Neural progenitor cell (in vitro differentiated cells): ENCODE results near the gene C6orf47. TPM values are rescaled to one million over a fixed set of nuclear protein-coding genes. Genes with fewer than 3 reads are reported as not detected.

Experiments used
- DNase-seq: peaks from one replicate; pipeline ENCODE4 v3.0.0-alpha.2; 2016; ENCODE audit warnings: low spot score
- H2AFZ ChIP-seq: fragments of 200-600 bp; sonication (generic); replicated peaks from 2 replicates; pipeline ENCODE4 v1.6.1; 2016; ENCODE audit warnings: antibody characterized with exemption
- H3F3A ChIP-seq: fragments of 200-600 bp; sonication (generic); 2 replicates; pipeline ENCODE4 v1.6.1; 2016; ENCODE audit warnings: antibody characterized with exemption, low read depth
- H3K27ac ChIP-seq: fragments of 200-600 bp; sonication (generic); 2 replicates; pipeline ENCODE4 v1.5.1; 2016; ENCODE audit warnings: mild to moderate bottlenecking
- H3K27me3 ChIP-seq: fragments of 200-600 bp; sonication (generic); 2 replicates; pipeline ENCODE4 v1.6.1; 2016; ENCODE audit warnings: mild to moderate bottlenecking, moderate library complexity
- H3K36me3 ChIP-seq: fragments of 200-600 bp; sonication (generic); 2 replicates; pipeline ENCODE4 v1.5.1; 2016
- H3K4me1 ChIP-seq: fragments of 200-600 bp; sonication (generic); 2 replicates; pipeline ENCODE4 v1.6.1; 2016; ENCODE audit warnings: mixed run types
- H3K4me2 ChIP-seq: fragments of 200-600 bp; sonication (generic); 2 replicates; pipeline ENCODE4 v1.6.1; 2016
- H3K4me3 ChIP-seq: fragments of 200-600 bp; sonication (generic); 2 replicates; pipeline ENCODE4 v1.5.1; 2016
- H3K79me2 ChIP-seq: fragments of 200-600 bp; sonication (generic); 2 replicates; pipeline ENCODE4 v1.6.1; 2016; ENCODE audit warnings: low read depth
- H3K9ac ChIP-seq: fragments of 200-600 bp; sonication (generic); 2 replicates; pipeline ENCODE4 v1.6.1; 2016
- H3K9me3 ChIP-seq: fragments of 200-600 bp; sonication (generic); 2 replicates; pipeline ENCODE4 v1.5.1; 2016; ENCODE audit warnings: low read depth
- H4K20me1 ChIP-seq: fragments of 200-600 bp; sonication (generic); 2 replicates; pipeline ENCODE4 v1.6.1; 2016; ENCODE audit warnings: low read depth
- H3K27ac Mint-ChIP-seq: 3 replicates; pipeline ENCODE4 v1.8.0; 2021; ENCODE audit warnings: mixed read lengths
- H3K27me3 Mint-ChIP-seq: 2 replicates; pipeline ENCODE4 v1.8.0; 2022; ENCODE audit warnings: low read depth, mild to moderate bottlenecking, inconsistent platforms, moderate library complexity, mixed read lengths; ENCODE audit not compliant: insufficient read depth
- H3K36me3 Mint-ChIP-seq: 3 replicates; pipeline ENCODE4 v1.8.0; 2021; ENCODE audit warnings: mixed read lengths
- H3K4me1 Mint-ChIP-seq: 3 replicates; pipeline ENCODE4 v1.8.0; 2021; ENCODE audit warnings: mixed read lengths
- H3K4me3 Mint-ChIP-seq: 3 replicates; pipeline ENCODE4 v1.8.0; 2021; ENCODE audit warnings: mild to moderate bottlenecking, moderate library complexity, mixed read lengths
- H3K9me3 Mint-ChIP-seq: 3 replicates; pipeline ENCODE4 v1.8.0; 2020; ENCODE audit warnings: mixed read lengths
- CTCF ChIP-seq: fragments of 200-600 bp; sonication (generic); IDR thresholded peaks from 2 replicates; pipeline ENCODE4 v1.5.1; 2017; ENCODE audit warnings: antibody characterized with exemption, mild to moderate bottlenecking
- EZH2 ChIP-seq: fragments of 200-600 bp; sonication (generic); IDR thresholded peaks from 2 replicates; pipeline ENCODE4 v1.6.1; 2017; ENCODE audit warnings: antibody characterized with exemption, mild to moderate bottlenecking, moderate library complexity
- EZH2phosphoT487 ChIP-seq: fragments of 200-600 bp; sonication (generic); IDR thresholded peaks from 2 replicates; pipeline ENCODE4 v1.6.1; 2017; ENCODE audit warnings: antibody characterized with exemption
- total RNA-seq: library from RNA; depleted of rRNA; stranded (reverse); fragments of >200 nt; gene quantifications from 2 replicates; pipeline ENCODE4 v1.2.3, GENCODE V29; 2015; ENCODE audit warnings: low replicate concordance

C6orf47 gene
- total RNA-seq, 1 donor from 2014 or later = 14.6 TPM

DNA sequence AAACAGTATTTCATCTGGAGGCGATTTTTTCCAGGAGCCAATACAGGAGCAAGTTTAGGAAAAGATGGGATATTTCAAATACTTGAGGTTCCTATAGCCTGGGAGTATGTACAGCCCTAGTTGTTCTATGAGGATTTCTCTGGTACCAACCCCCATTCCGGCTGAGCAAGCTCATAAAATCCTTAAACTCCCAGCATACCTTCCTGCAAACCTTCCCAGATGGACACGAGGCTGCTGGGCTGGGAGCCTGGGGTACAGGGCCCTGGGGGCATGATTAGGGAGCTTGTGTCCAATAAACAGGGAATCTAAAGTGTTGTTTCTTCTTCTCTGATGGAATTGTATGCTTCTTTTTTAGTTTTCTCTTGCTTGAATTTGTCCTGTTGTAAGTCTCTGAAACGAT lies 38.6 kb downstream of the C6orf47 start:
- H3K27ac Mint-ChIP-seq = peak overlapping the region; percentile 68
- Histone ChIP-seq H3K36me3 (peaks cover 26% of the 10 kb centered on the region), H2AFZ (no peak overlapping the region), H3K4me1 (peaks cover 11% of the 10 kb centered on the region), H3K9me3 (no peaks in the 10 kb centered on the region), H3K79me2 (peaks cover 69% of the 10 kb centered on the region), H3K27me3 (no peaks in the 10 kb centered on the region), H3K4me2 (peak overlapping the region; percentile 93), H3K9ac (peak overlapping the region; percentile 97), H3K27ac (peak overlapping the region; percentile 6), H3K4me3 (peak overlapping the region; percentile 89), H3F3A (peaks cover 57% of the 10 kb centered on the region), H4K20me1 (peaks cover 47% of the 10 kb centered on the region)
- peaks cover 19% of the 10 kb centered on the region for H3K4me1 Mint-ChIP-seq
- DNase-seq = no peak
- H3K9me3 Mint-ChIP-seq = no peaks in the 10 kb centered on the region
- peaks cover 37% of the 10 kb centered on the region for H3K36me3 Mint-ChIP-seq
- TF ChIP-seq EZH2 (no peak), CTCF (no peak), EZH2phosphoT487 (no peak)
- H3K4me3 Mint-ChIP-seq = peak overlapping the region; percentile 91
- H3K27me3 Mint-ChIP-seq = peaks cover 4% of the 10 kb centered on the region

DNA sequence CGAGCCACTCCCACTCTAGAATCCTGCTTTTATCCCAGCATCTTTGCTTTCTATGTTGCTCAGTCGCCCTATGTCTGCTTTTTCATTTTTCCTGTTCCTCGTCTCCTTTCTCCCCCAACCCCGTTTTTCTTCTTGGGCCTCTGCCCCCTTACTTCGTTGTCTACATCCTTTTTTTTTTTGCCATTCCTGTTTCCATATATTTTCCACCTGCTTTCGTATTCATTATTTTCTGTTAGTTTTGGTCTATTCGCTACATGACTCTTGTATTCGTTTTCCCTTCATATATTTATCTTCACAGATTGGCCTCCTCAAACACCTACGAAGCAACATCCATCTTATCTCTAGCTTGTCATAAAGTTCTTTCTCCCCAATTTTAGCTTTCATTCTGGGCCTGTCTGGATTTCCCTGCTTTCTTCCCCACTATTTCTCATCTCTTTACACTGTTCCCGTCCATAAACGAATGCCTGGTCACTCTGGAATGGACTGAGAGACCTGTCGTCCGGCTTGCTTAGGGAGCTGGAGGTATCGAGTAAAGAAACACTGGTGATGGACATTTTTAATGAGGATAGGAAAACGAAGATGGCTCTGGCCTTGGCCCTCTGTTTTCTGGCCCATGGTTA lies 39.1 kb downstream of the C6orf47 start:
- no peak overlapping the region for H2AFZ ChIP-seq
- Mint-ChIP-seq H3K27ac (peak overlapping the region; percentile 68), H3K4me3 (peak overlapping the region; percentile 91)

GRCh38 chr6:31620586-31621319 lies 39.8 kb downstream of the C6orf47 start, which contains the start of gene PRRC2A:
Gene PRRC2A (plus strand): TSS chr6:31620715. CDS start chr6:31622790, 2,075 bp downstream.
- peaks cover 47% of the 10 kb centered on the region for H3F3A ChIP-seq
- H3K4me2 ChIP-seq = peak within 1 kb of the TSS; percentile 93
- H3K9me3 Mint-ChIP-seq = no peaks in the 10 kb centered on the region
- TF ChIP-seq EZH2 = no peak
- no peak for TF ChIP-seq EZH2phosphoT487
- no peak for TF ChIP-seq CTCF
- peak within 1 kb of the TSS; percentile 98 for H3K27ac Mint-ChIP-seq
- peaks cover 11% of the 10 kb centered on the region for H3K4me1 ChIP-seq
- peaks cover 35% of the 10 kb centered on the region for H4K20me1 ChIP-seq
- peaks cover 26% of the 10 kb centered on the region for H3K36me3 Mint-ChIP-seq
- H3K4me3 Mint-ChIP-seq = peak within 1 kb of the TSS; percentile 91
- peak within 1 kb of the TSS; percentile 100 for H3K27ac ChIP-seq
- H3K36me3 ChIP-seq = peaks cover 16% of the 10 kb centered on the region
- peaks cover 57% of the 10 kb centered on the region for H3K79me2 ChIP-seq
- H3K4me1 Mint-ChIP-seq = peaks cover 24% of the 10 kb centered on the region
- peak; percentile 90 for DNase-seq
- peak within 1 kb of the TSS; percentile 89 for H3K4me3 ChIP-seq
- peaks cover 3% of the 10 kb centered on the region for H3K27me3 Mint-ChIP-seq
- no peaks in the 10 kb centered on the region for H3K27me3 ChIP-seq
- peak within 1 kb of the TSS; percentile 97 for H3K9ac ChIP-seq
- peak within 1 kb of the TSS; percentile 40 for H2AFZ ChIP-seq
- H3K9me3 ChIP-seq = no peaks in the 10 kb centered on the region

More for the DNA sequence above, 39.1 kb downstream of the C6orf47 start:
- H3K36me3 Mint-ChIP-seq = peaks cover 33% of the 10 kb centered on the region
- Histone ChIP-seq H3K27ac (peak overlapping the region; percentile 100), H3K4me3 (peak overlapping the region; percentile 89), H3K9ac (peak overlapping the region; percentile 97), H3K4me1 (peaks cover 11% of the 10 kb centered on the region), H3K36me3 (peaks cover 21% of the 10 kb centered on the region), H3K9me3 (no peaks in the 10 kb centered on the region), H3K27me3 (no peaks in the 10 kb centered on the region), H3F3A (peaks cover 53% of the 10 kb centered on the region), H4K20me1 (peaks cover 41% of the 10 kb centered on the region), H3K4me2 (peak overlapping the region; percentile 93), H3K79me2 (peaks cover 63% of the 10 kb centered on the region)
- peaks cover 4% of the 10 kb centered on the region for H3K27me3 Mint-ChIP-seq
- no peak for DNase-seq
- no peak for TF ChIP-seq EZH2phosphoT487
- no peak for TF ChIP-seq EZH2
- TF ChIP-seq CTCF = no peak
- peaks cover 20% of the 10 kb centered on the region for H3K4me1 Mint-ChIP-seq
- no peaks in the 10 kb centered on the region for H3K9me3 Mint-ChIP-seq
